Measurements from ENCODE around the gene USP44.

Gene USP44

GRCh38 chr12:95497031-95497430 is 54.2 kb downstream of the USP44 start:
- Histone ChIP-seq H3K36me3 (replicated peaks; ENCODE audit: low read depth, low read length) (peaks cover 61% of the 10 kb centered on the region), H3K27me3 (ENCODE audit: low read depth, low read length) (no peaks in the 10 kb centered on the region), H3K79me2 (ENCODE audit: low read length) (peaks cover 18% of the 10 kb centered on the region), H3K9me3 (ENCODE audit: insufficient read depth, low read length) (no peaks in the 10 kb centered on the region), H2AFZ (ENCODE audit: low read depth, low read length) (no peak overlapping the region), H3K4me1 (ENCODE audit: low read length) (no peaks in the 10 kb centered on the region), H4K20me1 (ENCODE audit: insufficient read depth, low read length) (no peaks in the 10 kb centered on the region), H3K4me3 (ENCODE audit: low read length) (no peak overlapping the region), H3K27ac (ENCODE audit: low read length) (no peak overlapping the region), H3K9ac (ENCODE audit: low read length) (no peak overlapping the region), H3K4me2 (ENCODE audit: low read length) (no peak overlapping the region)
- TF ChIP-seq EZH2phosphoT487 (IDR thresholded peaks at IDR 0.05; ENCODE audit: low read depth) (no peak), CTCF (IDR thresholded peaks at IDR 0.05; ENCODE audit: low read depth, low read length) (no peak)

GRCh38 chr12:95495433-95495832 is 55.8 kb downstream of the USP44 start:
- no peaks in the 10 kb centered on the region for H3K9me3 ChIP-seq (ENCODE audit: insufficient read depth, low read length)
- peaks cover 13% of the 10 kb centered on the region for H3K79me2 ChIP-seq (ENCODE audit: low read length)
- no peak overlapping the region for H2AFZ ChIP-seq (ENCODE audit: low read depth, low read length)
- H3K9ac ChIP-seq (ENCODE audit: low read length), result no peak overlapping the region
- no peak overlapping the region for H3K4me2 ChIP-seq (ENCODE audit: low read length)
- H3K27ac ChIP-seq (ENCODE audit: low read length), result no peak overlapping the region
- H3K4me3 ChIP-seq (ENCODE audit: low read length), result no peak overlapping the region
- no peaks in the 10 kb centered on the region for H3K4me1 ChIP-seq (ENCODE audit: low read length)
- no peak for TF ChIP-seq CTCF (IDR thresholded peaks at IDR 0.05; ENCODE audit: low read depth, low read length)
- TF ChIP-seq EZH2phosphoT487 (IDR thresholded peaks at IDR 0.05; ENCODE audit: low read depth), result no peak
- H4K20me1 ChIP-seq (ENCODE audit: insufficient read depth, low read length), result no peaks in the 10 kb centered on the region
- H3K27me3 ChIP-seq (ENCODE audit: low read depth, low read length), result no peaks in the 10 kb centered on the region
- peaks cover 57% of the 10 kb centered on the region for H3K36me3 ChIP-seq (replicated peaks; ENCODE audit: low read depth, low read length)

- peaks cover 56% of the 10 kb centered on the region for H3K36me3 ChIP-seq (replicated peaks; ENCODE audit: low read depth, low read length)
- no peak overlapping the region for H3K27ac ChIP-seq (ENCODE audit: low read length)
- peaks cover 9% of the 10 kb centered on the region; the same call in 1 of the 2 replicates for H3K79me2 ChIP-seq (ENCODE audit: low read length)
- H3K4me2 ChIP-seq (ENCODE audit: low read length), result no peak overlapping the region
- TF ChIP-seq CTCF (IDR thresholded peaks at IDR 0.05; ENCODE audit: low read depth, low read length), result no peak
- TF ChIP-seq EZH2phosphoT487 (IDR thresholded peaks at IDR 0.05; ENCODE audit: low read depth), result no peak
- no peaks in the 10 kb centered on the region for H4K20me1 ChIP-seq (ENCODE audit: insufficient read depth, low read length)
- no peaks in the 10 kb centered on the region for H3K9me3 ChIP-seq (ENCODE audit: insufficient read depth, low read length)
- no peaks in the 10 kb centered on the region for H3K4me1 ChIP-seq (ENCODE audit: low read length)
- H3K9ac ChIP-seq (ENCODE audit: low read length), result no peak overlapping the region
- no peak overlapping the region for H2AFZ ChIP-seq (ENCODE audit: low read depth, low read length)
- no peaks in the 10 kb centered on the region for H3K27me3 ChIP-seq (ENCODE audit: low read depth, low read length)
- no peak overlapping the region for H3K4me3 ChIP-seq (ENCODE audit: low read length)
Measured at GRCh38 chr12:95494888-95495287, 56.4 kb downstream of the USP44 start.

- TF ChIP-seq CTCF (IDR thresholded peaks at IDR 0.05; ENCODE audit: low read depth, low read length) (no peak), EZH2phosphoT487 (IDR thresholded peaks at IDR 0.05; ENCODE audit: low read depth) (no peak)
- Histone ChIP-seq H3K9me3 (ENCODE audit: insufficient read depth, low read length) (no peaks in the 10 kb centered on the region), H3K27me3 (ENCODE audit: low read depth, low read length) (no peaks in the 10 kb centered on the region), H4K20me1 (ENCODE audit: insufficient read depth, low read length) (no peaks in the 10 kb centered on the region), H3K4me3 (ENCODE audit: low read length) (no peak overlapping the region), H3K79me2 (ENCODE audit: low read length) (no peaks in the 10 kb centered on the region), H3K9ac (ENCODE audit: low read length) (no peak overlapping the region), H3K36me3 (replicated peaks; ENCODE audit: low read depth, low read length) (peaks cover 48% of the 10 kb centered on the region), H2AFZ (ENCODE audit: low read depth, low read length) (no peak overlapping the region), H3K27ac (ENCODE audit: low read length) (no peak overlapping the region), H3K4me2 (ENCODE audit: low read length) (no peak overlapping the region), H3K4me1 (ENCODE audit: low read length) (no peaks in the 10 kb centered on the region)
Measured at GRCh38 chr12:95492462-95492861, 58.8 kb downstream of the USP44 start.

Data from OCI-LY3 (cell line).